ENCODE results near the gene SNRPA1. TPM values are rescaled to one million over a fixed set of nuclear protein-coding genes. Genes with fewer than 3 reads are reported as not detected.

Gene SNRPA1
- total and polyA plus RNA-seq, 7 donors, result 26.0 to 76.3 (median 40.5) TPM

- Histone ChIP-seq H3K36me3 (no peaks in the 10 kb centered on the region), H3K27me3 (peaks cover 0 to 15% (median 0%) of the 10 kb centered on the region in 3 donors), H3K9me3 (no peaks in the 10 kb centered on the region), H3K4me3 (no peak overlapping the region), H3K4me1 (no peaks in the 10 kb centered on the region), H3K27ac (no peak overlapping the region)
- intact Hi-C loops (cut with DNase I), result no loop called here
- peak; percentile 36 for DNase-seq
- WGBS, 2 donors, result 90 to 95% methylated on average over 26 of the region's 26 CpGs
- TF ChIP-seq CTCF (IDR thresholded peaks at IDR 0.05) (no peak), POLR2AphosphoS5 (IDR thresholded peaks at IDR 0.05) (no peak), EP300 (IDR thresholded peaks at IDR 0.05) (no peak), POLR2A (IDR thresholded peaks at IDR 0.05) (no peak)
Observed at GRCh38 chr15:101309436-101310160, 14.6 kb upstream of the SNRPA1 start.

- Histone ChIP-seq H3K27me3 (peaks cover 0 to 15% (median 0%) of the 10 kb centered on the region in 3 donors), H3K36me3 (no peaks in the 10 kb centered on the region), H3K4me1 (no peaks in the 10 kb centered on the region), H3K4me3 (no peak overlapping the region), H3K27ac (no peak overlapping the region), H3K9me3 (no peaks in the 10 kb centered on the region)
- peak; percentile 46 for DNase-seq
- intact Hi-C loops (cut with DNase I), result no loop called here
- no peak for TF ChIP-seq EP300 (IDR thresholded peaks at IDR 0.05)
- TF ChIP-seq CTCF (IDR thresholded peaks at IDR 0.05), result no peak
- no peak for TF ChIP-seq POLR2A (IDR thresholded peaks at IDR 0.05)
- no peak for TF ChIP-seq POLR2AphosphoS5 (IDR thresholded peaks at IDR 0.05)
- 85 to 90% methylated on average over 20 of the region's 20 CpGs for WGBS, 2 donors
Observed at GRCh38 chr15:101308604-101309435, 13.8 kb upstream of the SNRPA1 start.

DNA sequence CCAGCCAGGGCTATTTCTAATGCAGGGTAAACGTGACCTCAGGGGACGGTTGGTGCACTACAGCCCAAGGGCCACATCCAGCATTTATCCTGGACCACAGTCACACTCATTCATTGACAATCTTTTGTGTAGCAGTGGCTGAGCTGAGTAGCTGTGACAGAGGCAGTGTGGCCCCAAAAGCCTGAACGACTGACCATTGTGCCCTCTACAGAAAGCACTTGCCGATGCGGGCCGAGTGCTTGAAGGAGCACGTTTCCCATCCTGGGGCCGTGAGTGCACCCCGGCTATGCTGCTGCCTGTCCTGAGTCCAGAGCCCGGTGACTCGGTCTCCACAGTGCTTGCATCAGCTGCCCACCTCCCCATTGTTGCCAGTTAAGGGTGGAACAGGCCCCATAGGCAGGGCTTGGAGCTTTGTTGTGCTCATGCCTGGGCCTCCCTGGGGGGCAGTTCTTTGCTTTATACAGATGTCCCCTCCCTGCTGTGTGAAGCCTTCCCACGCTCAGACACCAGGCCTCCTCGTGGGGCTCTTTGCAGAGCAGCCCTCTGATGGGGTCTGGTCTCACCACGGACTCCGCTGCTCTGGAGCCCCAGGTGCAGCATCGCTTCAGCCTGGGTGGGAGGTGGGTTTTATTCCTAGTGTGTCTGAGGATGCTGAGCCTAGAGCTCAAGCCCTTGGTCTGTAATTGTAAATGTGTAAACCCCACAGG lies 13.0 kb upstream of the SNRPA1 start:
- Histone ChIP-seq H3K9me3 (no peaks in the 10 kb centered on the region), H3K36me3 (no peaks in the 10 kb centered on the region), H3K4me3 (no peak overlapping the region), H3K4me1 (no peaks in the 10 kb centered on the region), H3K27ac (no peak overlapping the region), H3K27me3 (peaks cover 0 to 15% (median 0%) of the 10 kb centered on the region in 3 donors)
- peak; percentile 55 for DNase-seq
- TF ChIP-seq CTCF (IDR thresholded peaks at IDR 0.05) (no peak), POLR2AphosphoS5 (IDR thresholded peaks at IDR 0.05) (no peak), POLR2A (IDR thresholded peaks at IDR 0.05) (no peak), EP300 (IDR thresholded peaks at IDR 0.05) (no peak)
- WGBS, 2 donors, result 86% methylated on average over 16 of the region's 16 CpGs
- intact Hi-C loops (cut with DNase I), result no loop called here

GRCh38 chr15:101307048-101307896 lies 12.2 kb upstream of the SNRPA1 start:
- TF ChIP-seq POLR2A (IDR thresholded peaks at IDR 0.05) (no peak), CTCF (IDR thresholded peaks at IDR 0.05) (no peak), POLR2AphosphoS5 (IDR thresholded peaks at IDR 0.05) (no peak), EP300 (IDR thresholded peaks at IDR 0.05) (no peak)
- DNase-seq, result peak; percentile 46
- intact Hi-C loops (cut with DNase I), result no loop called here
- Histone ChIP-seq H3K36me3 (no peaks in the 10 kb centered on the region), H3K4me1 (no peaks in the 10 kb centered on the region), H3K27ac (no peak overlapping the region), H3K9me3 (no peaks in the 10 kb centered on the region), H3K27me3 (peaks cover 0 to 15% (median 0%) of the 10 kb centered on the region in 3 donors), H3K4me3 (no peak overlapping the region)
- 84 to 86% methylated on average over 24 of the region's 24 CpGs for WGBS, 2 donors

Data from sigmoid colon (tissue), 7 donors.